WTC11 (cell line): ENCODE data around the gene VWC2. TPM values are rescaled to one million over a fixed set of nuclear protein-coding genes. Genes with fewer than 3 reads are reported as not detected.

Source experiments
- ATAC-seq: fragments of 200-7000 bp; cut with Tn5 transposase; 2 replicates; pipeline ENCODE4 v1.10.0; 2021; ENCODE audit warnings: mild to moderate bottlenecking, moderate library complexity
- CTCF ChIA-PET: fragments of 300-600 bp; sonication (Branson Sonifier 250); formaldehyde crosslinking; loops from one replicate; lab custom pipeline; 2021; ENCODE audit warnings: antibody characterized with exemption; lab: Charles Lee
- POLR2A ChIA-PET: fragments of 350-600 bp; sonication (Branson Sonifier 250); formaldehyde crosslinking; loops from one replicate; lab custom pipeline; 2021; ENCODE audit warnings: antibody characterized with exemption; lab: Charles Lee
- DNase-seq: peaks from one replicate; pipeline ENCODE4 v3.0.0; 2021; ENCODE audit warnings: low spot score
- H3K27ac Mint-ChIP-seq: 2 replicates; pipeline ENCODE4 v1.8.0; 2021; ENCODE audit warnings: mixed read lengths
- H3K27me3 Mint-ChIP-seq: 2 replicates; pipeline ENCODE4 v1.8.0; 2021; ENCODE audit warnings: low read depth, mild to moderate bottlenecking, moderate library complexity, mixed read lengths
- H3K36me3 Mint-ChIP-seq: 2 replicates; pipeline ENCODE4 v1.8.0; 2021; ENCODE audit warnings: mixed read lengths
- H3K4me1 Mint-ChIP-seq: 2 replicates; pipeline ENCODE4 v1.8.0; 2022; ENCODE audit warnings: mixed read lengths
- H3K4me3 Mint-ChIP-seq: 2 replicates; pipeline ENCODE4 v1.8.0; 2021; ENCODE audit warnings: mild to moderate bottlenecking, moderate library complexity, mixed read lengths
- H3K9me3 Mint-ChIP-seq: 2 replicates; pipeline ENCODE4 v1.8.0; 2021; ENCODE audit warnings: mixed read lengths
- CREM ChIP-seq: sonication (generic); formaldehyde crosslinking; IDR thresholded peaks from 2 replicates; pipeline ENCODE4 v1.8.1; 2022; ENCODE audit warnings: mild to moderate bottlenecking, missing genetic modification reagents, moderate library complexity
- GABPB1 ChIP-seq: sonication (generic); formaldehyde crosslinking; IDR thresholded peaks from 2 replicates; pipeline ENCODE4 v1.8.1; 2023; ENCODE audit warnings: mild to moderate bottlenecking, missing genetic modification reagents
- NFYB ChIP-seq: sonication (generic); formaldehyde crosslinking; conservative IDR thresholded peaks from 2 replicates; pipeline ENCODE4 v1.8.0; 2022; ENCODE audit warnings: low read depth, missing genetic modification reagents
- NR2C2 ChIP-seq: sonication (generic); formaldehyde crosslinking; IDR thresholded peaks from 2 replicates; pipeline ENCODE4 v1.8.0; 2022; ENCODE audit warnings: mild to moderate bottlenecking, missing genetic modification reagents
- OVOL2 ChIP-seq: fragments of 250-450 bp; sonication (Bioruptor Pico); IDR thresholded peaks from 2 replicates; pipeline ENCODE4 v1.9.0; 2021; ENCODE audit warnings: mild to moderate bottlenecking, borderline replicate concordance
- RELA ChIP-seq: sonication (generic); formaldehyde crosslinking; IDR thresholded peaks from 2 replicates; pipeline ENCODE4 v1.8.1; 2022; ENCODE audit warnings: missing genetic modification reagents, mild to moderate bottlenecking, borderline replicate concordance
- SOX15 ChIP-seq: fragments of 250-450 bp; sonication (Bioruptor Pico); IDR thresholded peaks from 2 replicates; pipeline ENCODE4 v1.9.0; 2021; ENCODE audit warnings: mild to moderate bottlenecking
- TEAD4 ChIP-seq: sonication (generic); formaldehyde crosslinking; IDR thresholded peaks from 2 replicates; pipeline ENCODE4 v1.8.0; 2022; ENCODE audit warnings: mild to moderate bottlenecking, missing genetic modification reagents
- TP53 ChIP-seq: sonication (generic); formaldehyde crosslinking; IDR thresholded peaks from 2 replicates; pipeline ENCODE4 v1.8.1; 2023; ENCODE audit warnings: mild to moderate bottlenecking, missing genetic modification reagents
- ZNF232 ChIP-seq: sonication (generic); formaldehyde crosslinking; IDR thresholded peaks from 2 replicates; pipeline ENCODE4 v1.8.0; 2022; ENCODE audit warnings: mild to moderate bottlenecking, missing genetic modification reagents
- total RNA-seq: library from RNA; stranded (reverse); gene quantifications from 3 replicates; pipeline ENCODE4 v1.2.3, GENCODE V29; 2021
- TF ChIP-seq, protein P1 (sequence below): fragments of 250-450 bp; sonication (Bioruptor Pico); IDR thresholded peaks from 2 replicates; pipeline ENCODE4 v1.9.0; 2021; ENCODE audit warnings: mild to moderate bottlenecking
- TF ChIP-seq, protein P2 (sequence below): sonication (generic); formaldehyde crosslinking; IDR thresholded peaks from 2 replicates; pipeline ENCODE4 v1.8.0; 2023; ENCODE audit warnings: mild to moderate bottlenecking, missing genetic modification reagents
- TF ChIP-seq, protein P3 (sequence below): sonication (generic); formaldehyde crosslinking; IDR thresholded peaks from 2 replicates; pipeline ENCODE4 v1.8.1; 2023; ENCODE audit warnings: mild to moderate bottlenecking, missing genetic modification reagents
- TF ChIP-seq, protein P4 (sequence below): sonication (generic); formaldehyde crosslinking; IDR thresholded peaks from 2 replicates; pipeline ENCODE4 v1.8.1; 2022; ENCODE audit warnings: low read depth, missing genetic modification reagents, borderline replicate concordance
- TF ChIP-seq, protein P5 (sequence below): fragments of 250-450 bp; sonication (Bioruptor Pico); IDR thresholded peaks from 2 replicates; pipeline ENCODE4 v2.1.2; 2022; ENCODE audit warnings: mild to moderate bottlenecking, moderate library complexity
- TF ChIP-seq, protein P6 (sequence below): sonication (generic); formaldehyde crosslinking; IDR thresholded peaks from 2 replicates; pipeline ENCODE4 v1.8.0; 2022; ENCODE audit warnings: missing genetic modification reagents

The VWC2 gene
- total RNA-seq, 1 experiment from 2014 or later: 0.79 TPM

DNA sequence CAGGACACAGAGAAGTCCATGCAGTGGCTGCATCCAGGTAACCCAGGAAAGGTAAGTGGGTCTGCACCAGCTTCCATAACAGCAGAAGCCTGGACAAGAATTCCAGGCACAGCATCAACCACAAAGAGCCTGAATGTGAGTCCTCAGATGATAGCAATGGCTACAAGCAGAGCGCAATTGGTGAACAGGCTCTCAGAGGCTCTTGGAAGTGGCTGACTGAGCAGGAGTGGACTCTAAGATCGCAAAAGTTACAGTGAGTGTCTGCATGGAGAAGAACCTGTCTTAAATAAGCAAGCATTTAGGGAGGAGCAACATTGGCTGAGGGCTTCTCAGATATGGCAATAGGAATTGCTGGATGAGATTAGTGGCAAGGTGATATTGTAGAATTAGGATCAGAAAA is 41.6 kb upstream of the VWC2 start:
- H3K9me3 Mint-ChIP-seq: peaks cover 3% of the 10 kb centered on the region; the same call in 1 of the 2 replicates
- ATAC-seq: no peak
- no peak overlapping the region for H3K4me3 Mint-ChIP-seq
- H3K27ac Mint-ChIP-seq: no peak overlapping the region
- DNase-seq: no peak
- TF ChIP-seq, protein P1, sequence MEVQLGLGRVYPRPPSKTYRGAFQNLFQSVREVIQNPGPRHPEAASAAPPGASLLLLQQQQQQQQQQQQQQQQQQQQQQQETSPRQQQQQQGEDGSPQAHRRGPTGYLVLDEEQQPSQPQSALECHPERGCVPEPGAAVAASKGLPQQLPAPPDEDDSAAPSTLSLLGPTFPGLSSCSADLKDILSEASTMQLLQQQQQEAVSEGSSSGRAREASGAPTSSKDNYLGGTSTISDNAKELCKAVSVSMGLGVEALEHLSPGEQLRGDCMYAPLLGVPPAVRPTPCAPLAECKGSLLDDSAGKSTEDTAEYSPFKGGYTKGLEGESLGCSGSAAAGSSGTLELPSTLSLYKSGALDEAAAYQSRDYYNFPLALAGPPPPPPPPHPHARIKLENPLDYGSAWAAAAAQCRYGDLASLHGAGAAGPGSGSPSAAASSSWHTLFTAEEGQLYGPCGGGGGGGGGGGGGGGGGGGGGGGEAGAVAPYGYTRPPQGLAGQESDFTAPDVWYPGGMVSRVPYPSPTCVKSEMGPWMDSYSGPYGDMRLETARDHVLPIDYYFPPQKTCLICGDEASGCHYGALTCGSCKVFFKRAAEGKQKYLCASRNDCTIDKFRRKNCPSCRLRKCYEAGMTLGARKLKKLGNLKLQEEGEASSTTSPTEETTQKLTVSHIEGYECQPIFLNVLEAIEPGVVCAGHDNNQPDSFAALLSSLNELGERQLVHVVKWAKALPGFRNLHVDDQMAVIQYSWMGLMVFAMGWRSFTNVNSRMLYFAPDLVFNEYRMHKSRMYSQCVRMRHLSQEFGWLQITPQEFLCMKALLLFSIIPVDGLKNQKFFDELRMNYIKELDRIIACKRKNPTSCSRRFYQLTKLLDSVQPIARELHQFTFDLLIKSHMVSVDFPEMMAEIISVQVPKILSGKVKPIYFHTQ (CRISPR knock-in tag): no peak
- TF ChIP-seq, protein P2, sequence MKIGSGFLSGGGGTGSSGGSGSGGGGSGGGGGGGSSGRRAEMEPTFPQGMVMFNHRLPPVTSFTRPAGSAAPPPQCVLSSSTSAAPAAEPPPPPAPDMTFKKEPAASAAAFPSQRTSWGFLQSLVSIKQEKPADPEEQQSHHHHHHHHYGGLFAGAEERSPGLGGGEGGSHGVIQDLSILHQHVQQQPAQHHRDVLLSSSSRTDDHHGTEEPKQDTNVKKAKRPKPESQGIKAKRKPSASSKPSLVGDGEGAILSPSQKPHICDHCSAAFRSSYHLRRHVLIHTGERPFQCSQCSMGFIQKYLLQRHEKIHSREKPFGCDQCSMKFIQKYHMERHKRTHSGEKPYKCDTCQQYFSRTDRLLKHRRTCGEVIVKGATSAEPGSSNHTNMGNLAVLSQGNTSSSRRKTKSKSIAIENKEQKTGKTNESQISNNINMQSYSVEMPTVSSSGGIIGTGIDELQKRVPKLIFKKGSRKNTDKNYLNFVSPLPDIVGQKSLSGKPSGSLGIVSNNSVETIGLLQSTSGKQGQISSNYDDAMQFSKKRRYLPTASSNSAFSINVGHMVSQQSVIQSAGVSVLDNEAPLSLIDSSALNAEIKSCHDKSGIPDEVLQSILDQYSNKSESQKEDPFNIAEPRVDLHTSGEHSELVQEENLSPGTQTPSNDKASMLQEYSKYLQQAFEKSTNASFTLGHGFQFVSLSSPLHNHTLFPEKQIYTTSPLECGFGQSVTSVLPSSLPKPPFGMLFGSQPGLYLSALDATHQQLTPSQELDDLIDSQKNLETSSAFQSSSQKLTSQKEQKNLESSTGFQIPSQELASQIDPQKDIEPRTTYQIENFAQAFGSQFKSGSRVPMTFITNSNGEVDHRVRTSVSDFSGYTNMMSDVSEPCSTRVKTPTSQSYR (CRISPR knock-in tag): no peak
- TF ChIP-seq TEAD4 (CRISPR knock-in tag) (no peak), GABPB1 (CRISPR knock-in tag) (no peak), RELA (CRISPR knock-in tag) (no peak), OVOL2 (CRISPR knock-in tag) (no peak), NR2C2 (no peak), NFYB (CRISPR knock-in tag) (no peak), CREM (no peak), TP53 (CRISPR knock-in tag) (no peak), SOX15 (CRISPR knock-in tag) (no peak), ZNF232 (CRISPR knock-in tag) (no peak)
- TF ChIP-seq, protein P3, sequence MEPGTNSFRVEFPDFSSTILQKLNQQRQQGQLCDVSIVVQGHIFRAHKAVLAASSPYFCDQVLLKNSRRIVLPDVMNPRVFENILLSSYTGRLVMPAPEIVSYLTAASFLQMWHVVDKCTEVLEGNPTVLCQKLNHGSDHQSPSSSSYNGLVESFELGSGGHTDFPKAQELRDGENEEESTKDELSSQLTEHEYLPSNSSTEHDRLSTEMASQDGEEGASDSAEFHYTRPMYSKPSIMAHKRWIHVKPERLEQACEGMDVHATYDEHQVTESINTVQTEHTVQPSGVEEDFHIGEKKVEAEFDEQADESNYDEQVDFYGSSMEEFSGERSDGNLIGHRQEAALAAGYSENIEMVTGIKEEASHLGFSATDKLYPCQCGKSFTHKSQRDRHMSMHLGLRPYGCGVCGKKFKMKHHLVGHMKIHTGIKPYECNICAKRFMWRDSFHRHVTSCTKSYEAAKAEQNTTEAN (CRISPR knock-in tag): no peak
- TF ChIP-seq, protein P4, sequence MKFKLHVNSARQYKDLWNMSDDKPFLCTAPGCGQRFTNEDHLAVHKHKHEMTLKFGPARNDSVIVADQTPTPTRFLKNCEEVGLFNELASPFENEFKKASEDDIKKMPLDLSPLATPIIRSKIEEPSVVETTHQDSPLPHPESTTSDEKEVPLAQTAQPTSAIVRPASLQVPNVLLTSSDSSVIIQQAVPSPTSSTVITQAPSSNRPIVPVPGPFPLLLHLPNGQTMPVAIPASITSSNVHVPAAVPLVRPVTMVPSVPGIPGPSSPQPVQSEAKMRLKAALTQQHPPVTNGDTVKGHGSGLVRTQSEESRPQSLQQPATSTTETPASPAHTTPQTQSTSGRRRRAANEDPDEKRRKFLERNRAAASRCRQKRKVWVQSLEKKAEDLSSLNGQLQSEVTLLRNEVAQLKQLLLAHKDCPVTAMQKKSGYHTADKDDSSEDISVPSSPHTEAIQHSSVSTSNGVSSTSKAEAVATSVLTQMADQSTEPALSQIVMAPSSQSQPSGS (CRISPR knock-in tag): no peak
- TF ChIP-seq, protein P5, sequence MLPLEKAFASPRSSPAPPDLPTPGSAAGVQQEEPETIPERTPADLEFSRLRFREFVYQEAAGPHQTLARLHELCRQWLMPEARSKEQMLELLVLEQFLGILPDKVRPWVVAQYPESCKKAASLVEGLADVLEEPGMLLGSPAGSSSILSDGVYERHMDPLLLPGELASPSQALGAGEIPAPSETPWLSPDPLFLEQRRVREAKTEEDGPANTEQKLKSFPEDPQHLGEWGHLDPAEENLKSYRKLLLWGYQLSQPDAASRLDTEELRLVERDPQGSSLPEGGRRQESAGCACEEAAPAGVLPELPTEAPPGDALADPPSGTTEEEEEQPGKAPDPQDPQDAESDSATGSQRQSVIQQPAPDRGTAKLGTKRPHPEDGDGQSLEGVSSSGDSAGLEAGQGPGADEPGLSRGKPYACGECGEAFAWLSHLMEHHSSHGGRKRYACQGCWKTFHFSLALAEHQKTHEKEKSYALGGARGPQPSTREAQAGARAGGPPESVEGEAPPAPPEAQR (CRISPR knock-in tag): no peak
- TF ChIP-seq, protein P6, sequence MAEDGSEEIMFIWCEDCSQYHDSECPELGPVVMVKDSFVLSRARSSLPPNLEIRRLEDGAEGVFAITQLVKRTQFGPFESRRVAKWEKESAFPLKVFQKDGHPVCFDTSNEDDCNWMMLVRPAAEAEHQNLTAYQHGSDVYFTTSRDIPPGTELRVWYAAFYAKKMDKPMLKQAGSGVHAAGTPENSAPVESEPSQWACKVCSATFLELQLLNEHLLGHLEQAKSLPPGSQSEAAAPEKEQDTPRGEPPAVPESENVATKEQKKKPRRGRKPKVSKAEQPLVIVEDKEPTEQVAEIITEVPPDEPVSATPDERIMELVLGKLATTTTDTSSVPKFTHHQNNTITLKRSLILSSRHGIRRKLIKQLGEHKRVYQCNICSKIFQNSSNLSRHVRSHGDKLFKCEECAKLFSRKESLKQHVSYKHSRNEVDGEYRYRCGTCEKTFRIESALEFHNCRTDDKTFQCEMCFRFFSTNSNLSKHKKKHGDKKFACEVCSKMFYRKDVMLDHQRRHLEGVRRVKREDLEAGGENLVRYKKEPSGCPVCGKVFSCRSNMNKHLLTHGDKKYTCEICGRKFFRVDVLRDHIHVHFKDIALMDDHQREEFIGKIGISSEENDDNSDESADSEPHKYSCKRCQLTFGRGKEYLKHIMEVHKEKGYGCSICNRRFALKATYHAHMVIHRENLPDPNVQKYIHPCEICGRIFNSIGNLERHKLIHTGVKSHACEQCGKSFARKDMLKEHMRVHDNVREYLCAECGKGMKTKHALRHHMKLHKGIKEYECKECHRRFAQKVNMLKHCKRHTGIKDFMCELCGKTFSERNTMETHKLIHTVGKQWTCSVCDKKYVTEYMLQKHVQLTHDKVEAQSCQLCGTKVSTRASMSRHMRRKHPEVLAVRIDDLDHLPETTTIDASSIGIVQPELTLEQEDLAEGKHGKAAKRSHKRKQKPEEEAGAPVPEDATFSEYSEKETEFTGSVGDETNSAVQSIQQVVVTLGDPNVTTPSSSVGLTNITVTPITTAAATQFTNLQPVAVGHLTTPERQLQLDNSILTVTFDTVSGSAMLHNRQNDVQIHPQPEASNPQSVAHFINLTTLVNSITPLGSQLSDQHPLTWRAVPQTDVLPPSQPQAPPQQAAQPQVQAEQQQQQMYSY (CRISPR knock-in tag): no peak
- no peaks in the 10 kb centered on the region for H3K36me3 Mint-ChIP-seq
- no peaks in the 10 kb centered on the region for H3K4me1 Mint-ChIP-seq
- ChIA-PET CTCF (interaction anchor here (0.7 kb wide), 1 partner anchor 168 kb away, joined by 3 read pairs; no protein-coding TSS in a partner anchor), POLR2A (no interaction called here)
- H3K27me3 Mint-ChIP-seq: no peaks in the 10 kb centered on the region
